ENCODE data around the gene FANCD2. TPM values are rescaled to one million over a fixed set of nuclear protein-coding genes. Genes with fewer than 3 reads are reported as not detected.

Gene FANCD2
- polyA plus RNA-seq, 1 of the 3 experiments (the other 2 are of a cell fraction), result 7.3 TPM

DNA sequence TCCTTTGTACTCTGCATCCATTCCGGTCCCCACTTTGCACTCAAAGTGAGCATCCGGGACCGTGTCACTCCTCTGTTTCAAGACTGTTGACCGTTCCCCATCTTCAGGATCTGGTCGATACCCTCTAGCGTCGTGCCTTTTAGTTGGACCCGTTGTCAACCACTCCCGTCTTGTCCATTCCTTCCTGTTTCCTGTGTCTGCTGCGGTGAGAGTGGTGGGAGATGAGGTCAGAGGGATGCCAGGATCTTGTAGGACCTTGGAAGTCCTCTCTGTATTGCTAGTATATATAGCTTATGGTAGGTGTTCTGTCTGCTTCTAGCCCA is 89.9 kb downstream of the FANCD2 start:
- no peak for DNase-seq
- Histone ChIP-seq H3K9me2 (no peaks in the 10 kb centered on the region), H3K27me3 (ENCODE audit: insufficient read depth) (no peaks in the 10 kb centered on the region), H3K4me2 (peak overlapping the region; percentile 80), H2AFZ (ENCODE audit: low read depth) (peak overlapping the region; percentile 87), H3K9me3 (no peaks in the 10 kb centered on the region), H3K79me2 (ENCODE audit: insufficient read depth) (peaks cover 56% of the 10 kb centered on the region), H4K20me1 (ENCODE audit: insufficient read depth) (peaks cover 34% of the 10 kb centered on the region), H3K27ac (ENCODE audit: low read depth in 2 of 2, low read length in 1 of 2) (peak overlapping the region; percentile 67 to 88; a peak in 3 of 4 replicates), H3K36me3 (replicated peaks in 1 of 2; ENCODE audit: control insufficient read depth in 1 of 2, insufficient read depth in 2 of 2, low read length in 1 of 2) (peaks cover 3 to 13% of the 10 kb centered on the region in 2 experiments), H3F3A (replicated peaks; ENCODE audit: insufficient read depth) (no peaks in the 10 kb centered on the region), H3K4me1 (ENCODE audit: control insufficient read depth in 1 of 2, insufficient read depth in 2 of 2, low read depth in 1 of 2, low read length in 1 of 2) (peaks cover 7 to 10% of the 10 kb centered on the region in 2 experiments; a peak in 3 of 4 replicates), H3K4me3 (ENCODE audit: low read depth in 2 of 2, low read length in 1 of 2) (peak overlapping the region; percentile 72 to 73), H3K9ac (peak overlapping the region; percentile 75)
- ChIA-PET CTCF (interaction anchor here (0.6 to 1.1 kb wide), 2 partner anchors 13 to 45 kb away, joined by 3 read pairs; no protein-coding TSS in a partner anchor), POLR2A (interaction anchor here (0.6 to 1.2 kb wide), 3 partner anchors 10 to 148 kb away, joined by 3 read pairs; no protein-coding TSS in a partner anchor)
- TF ChIP-seq GABPA (IDR thresholded peaks at IDR 0.05; ENCODE audit: low read depth) (no peak), CTCF (IDR thresholded peaks at IDR 0.05) (no peak), SIN3A (IDR thresholded peaks at IDR 0.05; ENCODE audit: borderline replicate concordance, low read depth, low read length) (no peak)
- 0% methylated on average over 10 of the region's 10 CpGs for WGBS (ENCODE audit: low lambda C conversion rate)

- H3K27me3 ChIP-seq (ENCODE audit: insufficient read depth), result no peaks in the 10 kb centered on the region
- H3K9me2 ChIP-seq, result no peaks in the 10 kb centered on the region
- peak overlapping the region; percentile 72 to 73; a peak in 3 of 4 replicates for H3K4me3 ChIP-seq (ENCODE audit: low read depth in 2 of 2, low read length in 1 of 2)
- peaks cover 64% of the 10 kb centered on the region for H3K79me2 ChIP-seq (ENCODE audit: insufficient read depth)
- no peak overlapping the region for H3K9ac ChIP-seq
- no peak overlapping the region for H2AFZ ChIP-seq (ENCODE audit: low read depth)
- peaks cover 3 to 18% of the 10 kb centered on the region in 2 experiments for H3K36me3 ChIP-seq (replicated peaks in 1 of 2; ENCODE audit: control insufficient read depth in 1 of 2, insufficient read depth in 2 of 2, low read length in 1 of 2)
- H3K27ac ChIP-seq (ENCODE audit: low read depth in 2 of 2, low read length in 1 of 2), result no peak overlapping the region
- H3K9me3 ChIP-seq, result no peaks in the 10 kb centered on the region
- POLR2A ChIA-PET, result interaction anchor here (0.6 to 1.2 kb wide), 3 partner anchors 13 to 147 kb away, joined by 3 to 5 read pairs (median 3); partner anchors contain the start of gene VHL
- peak overlapping the region; percentile 80 for H3K4me2 ChIP-seq
- H4K20me1 ChIP-seq (ENCODE audit: insufficient read depth), result peaks cover 38% of the 10 kb centered on the region
- CTCF ChIA-PET, result interaction anchor here (0.8 kb wide), 1 partner anchor 13 kb away, joined by 3 read pairs; no protein-coding TSS in a partner anchor
- 75% methylated on average over 4 of the region's 4 CpGs for WGBS (ENCODE audit: low lambda C conversion rate)
- H3F3A ChIP-seq (replicated peaks; ENCODE audit: insufficient read depth), result no peaks in the 10 kb centered on the region
- H3K4me1 ChIP-seq (ENCODE audit: control insufficient read depth in 1 of 2, insufficient read depth in 2 of 2, low read depth in 1 of 2, low read length in 1 of 2), result peaks cover 7 to 10% of the 10 kb centered on the region in 2 experiments; a peak in 3 of 4 replicates
- no peak for TF ChIP-seq CHD2 (IDR thresholded peaks at IDR 0.05; ENCODE audit: low read length, partially characterized antibody)
- TF ChIP-seq IRF3 (IDR thresholded peaks at IDR 0.05; ENCODE audit: low read depth, low read length), result no peak
- TF ChIP-seq JUND (IDR thresholded peaks at IDR 0.05), result no peak
- no peak for TF ChIP-seq YY1 (IDR thresholded peaks at IDR 0.05; ENCODE audit: low read depth)
- no peak for TF ChIP-seq EP300 (IDR thresholded peaks at IDR 0.05; ENCODE audit: borderline replicate concordance in 1 of 2, low read depth in 1 of 2, low read length in 1 of 2)
- TF ChIP-seq, protein P1, sequence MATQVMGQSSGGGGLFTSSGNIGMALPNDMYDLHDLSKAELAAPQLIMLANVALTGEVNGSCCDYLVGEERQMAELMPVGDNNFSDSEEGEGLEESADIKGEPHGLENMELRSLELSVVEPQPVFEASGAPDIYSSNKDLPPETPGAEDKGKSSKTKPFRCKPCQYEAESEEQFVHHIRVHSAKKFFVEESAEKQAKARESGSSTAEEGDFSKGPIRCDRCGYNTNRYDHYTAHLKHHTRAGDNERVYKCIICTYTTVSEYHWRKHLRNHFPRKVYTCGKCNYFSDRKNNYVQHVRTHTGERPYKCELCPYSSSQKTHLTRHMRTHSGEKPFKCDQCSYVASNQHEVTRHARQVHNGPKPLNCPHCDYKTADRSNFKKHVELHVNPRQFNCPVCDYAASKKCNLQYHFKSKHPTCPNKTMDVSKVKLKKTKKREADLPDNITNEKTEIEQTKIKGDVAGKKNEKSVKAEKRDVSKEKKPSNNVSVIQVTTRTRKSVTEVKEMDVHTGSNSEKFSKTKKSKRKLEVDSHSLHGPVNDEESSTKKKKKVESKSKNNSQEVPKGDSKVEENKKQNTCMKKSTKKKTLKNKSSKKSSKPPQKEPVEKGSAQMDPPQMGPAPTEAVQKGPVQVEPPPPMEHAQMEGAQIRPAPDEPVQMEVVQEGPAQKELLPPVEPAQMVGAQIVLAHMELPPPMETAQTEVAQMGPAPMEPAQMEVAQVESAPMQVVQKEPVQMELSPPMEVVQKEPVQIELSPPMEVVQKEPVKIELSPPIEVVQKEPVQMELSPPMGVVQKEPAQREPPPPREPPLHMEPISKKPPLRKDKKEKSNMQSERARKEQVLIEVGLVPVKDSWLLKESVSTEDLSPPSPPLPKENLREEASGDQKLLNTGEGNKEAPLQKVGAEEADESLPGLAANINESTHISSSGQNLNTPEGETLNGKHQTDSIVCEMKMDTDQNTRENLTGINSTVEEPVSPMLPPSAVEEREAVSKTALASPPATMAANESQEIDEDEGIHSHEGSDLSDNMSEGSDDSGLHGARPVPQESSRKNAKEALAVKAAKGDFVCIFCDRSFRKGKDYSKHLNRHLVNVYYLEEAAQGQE (IDR thresholded peaks at IDR 0.05; ENCODE audit: low read depth, low read length), result no peak
- TF ChIP-seq, protein P2, sequence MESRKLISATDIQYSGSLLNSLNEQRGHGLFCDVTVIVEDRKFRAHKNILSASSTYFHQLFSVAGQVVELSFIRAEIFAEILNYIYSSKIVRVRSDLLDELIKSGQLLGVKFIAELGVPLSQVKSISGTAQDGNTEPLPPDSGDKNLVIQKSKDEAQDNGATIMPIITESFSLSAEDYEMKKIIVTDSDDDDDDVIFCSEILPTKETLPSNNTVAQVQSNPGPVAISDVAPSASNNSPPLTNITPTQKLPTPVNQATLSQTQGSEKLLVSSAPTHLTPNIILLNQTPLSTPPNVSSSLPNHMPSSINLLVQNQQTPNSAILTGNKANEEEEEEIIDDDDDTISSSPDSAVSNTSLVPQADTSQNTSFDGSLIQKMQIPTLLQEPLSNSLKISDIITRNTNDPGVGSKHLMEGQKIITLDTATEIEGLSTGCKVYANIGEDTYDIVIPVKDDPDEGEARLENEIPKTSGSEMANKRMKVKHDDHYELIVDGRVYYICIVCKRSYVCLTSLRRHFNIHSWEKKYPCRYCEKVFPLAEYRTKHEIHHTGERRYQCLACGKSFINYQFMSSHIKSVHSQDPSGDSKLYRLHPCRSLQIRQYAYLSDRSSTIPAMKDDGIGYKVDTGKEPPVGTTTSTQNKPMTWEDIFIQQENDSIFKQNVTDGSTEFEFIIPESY (IDR thresholded peaks at IDR 0.05; ENCODE audit: borderline replicate concordance, low read depth), result no peak
- TF ChIP-seq FOXM1 (IDR thresholded peaks at IDR 0.05; ENCODE audit: low read depth), result no peak
- TF ChIP-seq EZH2phosphoT487 (IDR thresholded peaks at IDR 0.05; ENCODE audit: borderline replicate concordance, low read depth), result no peak
- TF ChIP-seq, protein P3, sequence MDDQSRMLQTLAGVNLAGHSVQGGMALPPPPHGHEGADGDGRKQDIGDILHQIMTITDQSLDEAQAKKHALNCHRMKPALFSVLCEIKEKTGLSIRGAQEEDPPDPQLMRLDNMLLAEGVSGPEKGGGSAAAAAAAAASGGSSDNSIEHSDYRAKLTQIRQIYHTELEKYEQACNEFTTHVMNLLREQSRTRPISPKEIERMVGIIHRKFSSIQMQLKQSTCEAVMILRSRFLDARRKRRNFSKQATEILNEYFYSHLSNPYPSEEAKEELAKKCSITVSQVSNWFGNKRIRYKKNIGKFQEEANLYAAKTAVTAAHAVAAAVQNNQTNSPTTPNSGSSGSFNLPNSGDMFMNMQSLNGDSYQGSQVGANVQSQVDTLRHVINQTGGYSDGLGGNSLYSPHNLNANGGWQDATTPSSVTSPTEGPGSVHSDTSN (IDR thresholded peaks at IDR 0.05), result no peak
- TF ChIP-seq FOSL2 (IDR thresholded peaks at IDR 0.05; ENCODE audit: borderline replicate concordance, low read depth), result no peak
- no peak for TF ChIP-seq RXRA (IDR thresholded peaks at IDR 0.05; ENCODE audit: borderline replicate concordance, low read depth)
- DNase-seq, result no peak
These were observed 90.7 kb downstream of the FANCD2 start for GRCh38 chr3:10116928-10117327.
